ENCODE data around the gene IFNAR2.
"Not testable (repeated sequence)": the region's sequence is repeated elsewhere in the genome, so short reads cannot be mapped to it uniquely, and the experiment has no call there.

Gene IFNAR2

GRCh38 chr21:33245289-33245918 is 15.7 kb downstream of the IFNAR2 start:
- no peak for DNase-seq

- no peak for DNase-seq
Measured at GRCh38 chr21:33246506-33246905, 16.8 kb downstream of the IFNAR2 start.

- DNase-seq, result no peak
Measured at GRCh38 chr21:33246963-33247362, 17.2 kb downstream of the IFNAR2 start.

DNA sequence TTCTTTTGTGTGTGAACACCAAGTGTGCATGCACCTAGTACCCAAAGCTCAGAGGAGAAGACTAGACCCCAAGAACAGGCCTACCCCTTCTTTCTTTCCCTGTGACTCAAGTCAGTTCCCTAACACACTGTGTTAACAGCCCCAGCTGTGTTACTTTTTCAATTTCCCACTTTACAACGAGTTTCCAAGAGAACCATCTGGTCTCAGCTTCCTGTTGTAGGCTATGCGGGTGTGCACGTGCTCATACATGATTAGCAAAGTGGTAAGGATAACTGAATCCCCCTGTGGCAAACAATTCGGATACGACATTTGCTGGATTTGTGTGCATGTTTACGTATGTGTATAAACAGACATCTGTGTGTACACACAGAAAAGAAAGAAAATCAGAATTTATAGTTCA is 17.9 kb downstream of the IFNAR2 start:
- no peak for DNase-seq

- DNase-seq, result no peak
Measured at GRCh38 chr21:33249331-33250002, 19.7 kb downstream of the IFNAR2 start.

- no peak for DNase-seq
Measured at GRCh38 chr21:33251119-33251518, 21.4 kb downstream of the IFNAR2 start.

DNA sequence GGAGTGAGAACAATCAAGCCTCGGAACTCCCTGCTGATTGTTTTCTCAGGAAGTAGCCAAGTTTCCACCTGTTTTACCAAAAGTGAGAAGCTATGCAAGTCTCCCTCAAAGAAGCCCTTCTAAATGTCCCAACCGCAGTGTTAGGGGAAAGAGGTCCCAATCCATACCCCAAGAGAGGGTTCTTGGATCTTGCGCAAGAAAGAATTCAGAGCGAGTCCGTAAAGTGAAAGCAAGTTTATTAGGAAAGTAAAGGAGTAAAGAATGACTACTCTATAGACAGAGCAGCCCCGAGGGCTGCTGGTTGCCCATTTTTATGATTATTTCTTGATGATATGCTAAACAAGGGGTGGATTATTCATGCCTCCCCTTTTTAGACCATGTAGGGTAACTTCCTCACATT is 23.6 kb downstream of the IFNAR2 start:
- not testable (repeated sequence) for DNase-seq

- DNase-seq, result no peak
Measured at GRCh38 chr21:33254766-33255165, 25.0 kb downstream of the IFNAR2 start.

DNA sequence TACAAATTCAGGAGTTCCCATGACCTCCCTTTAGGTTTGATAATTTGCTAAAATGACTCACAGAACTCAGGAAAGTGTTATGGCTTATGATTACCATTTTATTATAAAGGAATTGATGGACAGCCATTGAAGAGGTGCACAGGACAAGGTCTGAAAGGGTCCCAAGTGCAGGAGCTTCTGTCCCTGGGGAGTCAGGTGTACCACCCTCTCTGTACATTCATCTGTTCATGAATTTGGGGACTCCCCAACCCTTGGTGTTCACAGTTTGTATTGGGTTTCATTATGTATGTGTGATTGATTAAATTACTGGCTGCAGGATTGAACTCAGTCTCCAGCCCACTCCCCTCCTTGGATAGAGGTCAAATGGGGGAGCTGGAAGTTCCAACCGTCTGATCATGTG is 25.7 kb downstream of the IFNAR2 start:
- no peak for DNase-seq

DNA sequence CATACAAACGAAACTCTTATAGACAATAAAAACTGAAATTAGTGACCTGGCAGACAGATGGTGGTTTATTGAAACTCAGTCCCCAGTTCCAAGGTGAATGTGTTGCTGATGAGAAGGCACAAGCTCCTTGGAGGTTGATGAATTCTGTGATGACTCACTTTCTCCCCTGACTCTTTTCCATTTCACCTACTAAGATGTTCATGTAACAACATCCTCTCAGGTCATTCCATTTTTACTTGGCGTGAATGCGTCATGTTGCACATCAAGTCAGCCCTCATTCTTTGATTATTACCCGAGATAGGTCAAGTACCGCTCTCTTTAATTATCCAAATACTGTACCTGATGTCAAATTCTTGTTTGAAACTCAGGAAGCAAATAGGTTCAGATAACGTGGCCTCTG is 26.3 kb downstream of the IFNAR2 start:
- no peak for DNase-seq

GRCh38 chr21:33257094-33257803 is 27.5 kb downstream of the IFNAR2 start:
- DNase-seq, result no peak

DNA sequence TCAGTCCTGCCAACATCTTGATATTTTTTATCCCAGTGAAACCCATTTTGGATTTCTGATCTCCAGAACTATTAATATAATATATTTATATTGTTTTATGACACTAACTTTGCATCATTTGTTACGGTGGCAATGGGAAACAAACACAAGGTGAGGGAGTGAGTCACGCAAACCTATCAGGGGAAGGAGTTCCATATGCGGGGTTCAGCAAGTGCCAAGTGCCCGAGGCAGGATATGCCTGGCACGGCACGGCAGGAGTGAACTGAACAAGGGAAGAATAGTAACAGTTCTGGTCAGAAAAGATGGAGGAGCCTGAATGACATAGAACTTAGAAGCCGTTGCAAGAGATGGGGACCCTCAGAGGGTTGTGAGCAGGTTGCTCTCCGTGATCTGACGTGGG is 28.7 kb downstream of the IFNAR2 start:
- no peak for DNase-seq

DNA sequence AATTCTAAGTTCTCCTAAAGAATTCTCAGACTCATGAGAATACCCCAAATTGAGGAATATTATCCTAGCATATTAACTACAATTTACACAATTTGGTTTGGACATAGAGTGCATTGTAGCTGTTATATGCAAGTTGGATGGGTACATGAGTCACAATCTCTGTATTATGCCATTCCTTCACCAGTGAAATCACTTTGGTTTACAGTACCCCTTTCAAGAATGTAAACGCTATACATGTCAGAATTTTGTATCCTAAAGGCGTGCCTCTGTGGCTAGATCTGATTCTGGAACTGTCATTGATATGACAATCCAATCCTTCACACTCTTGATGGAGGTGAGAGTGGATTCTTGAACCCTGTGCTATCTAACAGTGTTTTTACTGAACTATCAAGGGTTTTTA is 29.7 kb downstream of the IFNAR2 start:
- no peak for DNase-seq

DNA sequence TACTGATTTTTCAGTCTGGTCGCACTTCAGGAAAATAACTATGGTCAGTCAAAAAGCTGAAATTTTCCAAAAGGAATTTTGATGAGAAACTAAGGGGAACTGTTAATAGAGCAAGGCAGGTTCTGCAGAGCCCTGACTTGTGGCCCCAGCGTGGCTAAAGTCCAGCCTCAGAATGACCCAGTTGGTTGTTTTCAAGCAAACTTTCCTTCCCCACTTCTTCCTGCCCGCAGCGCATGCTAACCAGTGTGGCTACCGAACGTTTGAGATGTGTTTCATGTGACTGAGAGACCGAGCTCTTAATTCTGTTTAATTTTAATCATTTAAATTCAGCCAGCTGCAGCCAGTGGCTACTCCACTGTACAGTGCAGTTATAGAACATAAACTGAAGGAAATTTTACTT is 30.3 kb downstream of the IFNAR2 start:
- no peak for DNase-seq

DNA sequence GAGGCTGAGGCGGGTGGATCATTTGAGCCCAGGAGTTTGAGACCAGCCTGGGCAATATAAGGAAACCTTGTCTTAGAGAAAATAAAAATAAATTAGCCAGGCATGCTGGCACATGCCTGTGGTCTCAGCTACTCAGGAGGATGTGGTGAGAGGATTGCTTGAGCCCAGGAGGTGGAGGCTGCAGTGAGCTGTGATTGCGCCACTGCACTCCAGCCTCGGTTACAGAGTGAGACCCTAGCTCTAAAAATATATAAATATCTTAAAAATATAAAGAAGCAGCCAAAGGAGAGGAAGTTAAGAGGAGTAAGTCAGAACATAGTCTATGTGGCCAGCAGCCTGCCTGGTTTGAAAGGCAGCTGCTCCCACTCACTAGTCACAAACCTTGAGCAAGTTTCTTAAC is 31.9 kb downstream of the IFNAR2 start:
- DNase-seq, result peak; percentile 42

DNA sequence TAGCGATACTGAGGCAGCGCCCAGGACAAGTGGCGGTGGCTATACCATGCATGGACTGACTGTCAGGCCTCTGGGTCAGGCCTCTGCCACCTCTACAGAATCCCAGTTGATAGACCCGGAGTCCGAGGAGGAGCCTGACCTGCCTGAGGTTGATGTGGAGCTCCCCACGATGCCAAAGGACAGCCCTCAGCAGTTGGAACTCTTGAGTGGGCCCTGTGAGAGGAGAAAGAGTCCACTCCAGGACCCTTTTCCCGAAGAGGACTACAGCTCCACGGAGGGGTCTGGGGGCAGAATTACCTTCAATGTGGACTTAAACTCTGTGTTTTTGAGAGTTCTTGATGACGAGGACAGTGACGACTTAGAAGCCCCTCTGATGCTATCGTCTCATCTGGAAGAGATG is 33.2 kb downstream of the IFNAR2 start:
- no peak for DNase-seq

DNA sequence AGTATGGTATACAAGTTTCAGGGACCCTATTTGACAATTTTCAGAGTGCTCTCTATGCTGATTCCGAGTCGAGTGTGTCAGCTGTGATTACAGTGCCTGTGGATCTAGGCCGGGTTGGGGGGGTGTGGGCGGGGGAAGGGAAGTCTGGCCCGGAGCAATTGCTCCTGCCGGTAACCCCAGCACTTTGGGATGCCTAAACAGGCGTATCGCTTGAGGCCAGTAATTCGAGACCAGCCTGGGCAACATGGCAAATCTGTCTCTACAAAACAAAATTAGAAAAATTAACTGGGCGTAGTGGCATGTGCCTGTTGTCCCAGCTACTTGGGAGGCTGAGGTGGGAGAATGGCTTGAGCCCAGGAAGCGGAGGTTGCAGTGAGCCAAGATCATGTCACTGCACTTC is 34.8 kb downstream of the IFNAR2 start:
- DNase-seq, result no peak

DNA sequence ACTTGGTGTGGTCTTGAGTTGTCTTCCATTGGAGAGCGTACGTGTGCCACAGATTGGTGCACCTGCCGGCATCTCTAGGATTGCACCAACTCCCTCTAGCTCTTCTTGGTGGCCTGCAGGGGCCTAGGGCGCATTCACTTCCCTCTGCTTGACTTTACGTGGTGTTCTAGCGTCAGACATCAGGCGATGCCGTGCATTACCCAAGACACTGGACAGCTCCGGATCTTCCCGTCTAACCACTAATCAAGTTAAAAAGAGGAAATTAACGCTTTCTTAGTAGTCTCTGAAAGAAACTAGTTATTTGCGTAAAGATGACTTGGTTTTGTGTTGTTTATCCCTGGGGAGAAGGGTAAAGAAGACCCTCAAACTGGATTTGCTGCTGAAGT is 35.9 kb downstream of the IFNAR2 start:
- DNase-seq, result peak; percentile 54

- peak; percentile 71 for DNase-seq
Measured at GRCh38 chr21:33266050-33266788, 36.5 kb downstream of the IFNAR2 start, which contains the start of gene IL10RB. IL10RB (plus strand) TSS chr21:33266367; CDS start chr21:33266466, 99 bp downstream.

DNA sequence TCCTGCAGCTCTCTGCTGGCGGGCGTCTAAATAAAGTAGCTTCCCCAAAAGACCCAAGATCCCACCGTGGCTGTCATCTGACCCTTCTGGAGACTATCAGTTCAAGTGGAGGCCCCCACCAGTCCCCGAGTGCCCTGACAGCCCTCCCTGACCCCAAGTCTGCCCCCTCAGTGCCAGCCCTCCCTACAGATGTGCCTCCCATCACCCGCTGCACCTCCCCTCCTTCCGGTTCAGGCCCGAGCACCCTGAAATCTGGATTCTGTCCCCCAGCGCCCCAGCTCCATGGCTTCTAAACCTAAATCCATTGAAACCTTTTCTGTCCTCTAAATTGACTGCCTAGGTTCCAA is 37.0 kb downstream of the IFNAR2 start:
- DNase-seq, result peak; percentile 47

DNA sequence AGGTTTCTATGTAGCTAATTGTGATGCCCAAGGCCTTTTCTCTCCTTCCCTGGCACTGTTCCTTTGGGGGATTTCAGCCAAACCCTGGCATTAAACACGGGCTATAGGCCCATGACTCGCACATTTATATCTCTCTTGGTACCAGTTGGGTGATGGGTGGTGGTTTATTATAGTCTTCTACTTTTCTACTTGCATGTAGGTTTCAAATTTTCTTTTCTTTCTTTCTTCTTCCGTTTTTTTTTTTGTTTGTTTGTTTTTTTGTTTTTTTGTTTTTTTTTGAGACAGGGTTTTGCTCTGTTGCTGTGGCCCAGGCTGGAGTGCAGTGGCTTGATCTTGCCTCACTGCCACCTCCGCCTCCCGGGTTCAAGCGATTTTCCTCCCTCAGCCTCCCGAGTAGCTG is 37.5 kb downstream of the IFNAR2 start:
- DNase-seq, result no peak

- DNase-seq, result no peak
Measured at GRCh38 chr21:33268393-33268736, 38.6 kb downstream of the IFNAR2 start.

GRCh38 chr21:33268737-33269441 is 39.2 kb downstream of the IFNAR2 start:
- peak; percentile 37 for DNase-seq
